Stomach (tissue), 4 donors: ENCODE measurements around the gene CTDSPL.

Source experiments
- CTCF ChIP-seq, 7 experiments: fragments of 450-650 bp in 4 of 7; fragments of 200-600 bp in 3 of 7; sonication (generic) in 3 of 7; IDR thresholded peaks; one replicate each; pipeline ENCODE4 v1.5.1; 2016 to 2019; ENCODE audit warnings: antibody characterized with exemption in 7 of 7, control low read depth in 2 of 7, mild to moderate bottlenecking in 1 of 7
- EP300 ChIP-seq: sonication (generic); formaldehyde crosslinking; IDR thresholded peaks from one replicate; pipeline ENCODE4 v1.6.1; 2017; ENCODE audit warnings: antibody characterized with exemption
- POLR2A ChIP-seq, 4 donors: fragments of 450-650 bp; IDR thresholded peaks; one replicate each; pipeline ENCODE4 v1.6.1; 2016; ENCODE audit warnings: antibody characterized with exemption in 4 of 4, control low read depth in 2 of 4, mild to moderate bottlenecking in 1 of 4, moderate library complexity in 1 of 4
- POLR2AphosphoS5 ChIP-seq, 3 donors: sonication (generic); formaldehyde crosslinking; IDR thresholded peaks; one replicate each; pipeline ENCODE4 v1.6.1; 2016; ENCODE audit warnings: antibody characterized with exemption in 3 of 3

GRCh38 chr3:37852097-37852496 is 9.6 kb upstream of the CTDSPL start:
- no peak for TF ChIP-seq EP300
- TF ChIP-seq CTCF (IDR thresholded peaks at IDR 0.05) = no peak
- TF ChIP-seq POLR2AphosphoS5 (IDR thresholded peaks at IDR 0.05) = peak in 1 of 3 donors; percentile 24
- no peak for TF ChIP-seq POLR2A (IDR thresholded peaks at IDR 0.05)
